Stimulated activated naive CD8-positive, alpha-beta T cell treated with anti-CD3 and anti-CD28 coated beads, Interleukin-15, amount 100 ng/mL, for 72 hours (primary cell): Measurements from ENCODE around the gene PLCD3.

Experiments used
- ATAC-seq: fragments of 150-1000 bp; cut with Tn5 transposase; 2 replicates; pipeline ENCODE4 v1.10.0; 2021; ENCODE audit warnings: mild to moderate bottlenecking, moderate library complexity
- DNase-seq, 2 donors: peaks; one replicate each; pipeline ENCODE4 v3.0.0; 2021 to 2022
- H3K27ac Mint-ChIP-seq, 2 donors: one replicate each; pipeline ENCODE4 v1.8.0; 2022; ENCODE audit warnings: mild to moderate bottlenecking in 2 of 2, mixed read lengths in 2 of 2, moderate library complexity in 2 of 2
- H3K27me3 Mint-ChIP-seq: one replicate; pipeline ENCODE4 v1.8.0; 2022; ENCODE audit warnings: mixed read lengths
- H3K4me1 Mint-ChIP-seq: one replicate; pipeline ENCODE4 v1.8.0; 2022; ENCODE audit warnings: mild to moderate bottlenecking, mixed read lengths
- H3K4me3 Mint-ChIP-seq, 2 donors: one replicate each; pipeline ENCODE4 v1.8.0; 2022; ENCODE audit warnings: mild to moderate bottlenecking in 2 of 2, mixed read lengths in 2 of 2, moderate library complexity in 1 of 2
- H3K9me3 Mint-ChIP-seq, 2 donors: one replicate each; pipeline ENCODE4 v1.8.0; 2022; ENCODE audit warnings: mixed read lengths in 2 of 2

PLCD3 gene

DNA sequence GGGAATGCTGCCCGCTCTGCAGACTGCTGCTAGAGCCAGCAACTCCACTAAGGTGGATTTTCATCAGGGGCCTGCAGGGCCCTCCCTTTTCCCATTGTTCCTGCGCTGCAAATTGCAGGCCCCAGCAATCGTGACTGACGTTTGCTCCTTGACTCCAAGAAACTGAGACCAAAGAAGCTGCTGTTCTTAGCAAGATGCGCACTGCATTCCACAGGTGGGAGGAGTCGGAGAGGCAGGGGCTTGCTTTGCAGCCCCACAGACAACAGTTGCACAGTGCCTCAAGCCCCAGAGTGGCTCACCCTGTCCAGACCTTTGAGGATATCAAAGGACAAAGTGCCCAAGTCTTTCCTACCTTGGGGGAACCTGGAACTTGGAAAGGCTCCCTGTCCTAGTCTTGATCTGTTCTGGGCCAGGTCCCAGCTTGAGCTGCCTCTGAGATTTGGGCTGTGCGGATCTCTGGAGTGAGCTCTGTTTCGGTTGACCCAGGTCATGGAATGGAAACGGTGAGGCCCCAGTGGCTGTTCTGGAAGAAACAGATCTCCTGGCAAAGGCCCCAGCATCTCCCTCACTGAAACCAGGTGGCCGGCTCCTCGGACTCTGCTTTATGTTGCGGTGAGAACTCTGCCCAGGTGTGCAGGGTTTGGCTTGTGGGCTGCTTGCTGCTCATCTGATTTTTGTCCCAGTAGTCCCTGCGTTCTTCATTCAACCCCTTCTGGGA is 24.9 kb downstream of the PLCD3 start:
- no peak overlapping the region for H3K4me3 Mint-ChIP-seq
- no peaks in the 10 kb centered on the region for H3K27me3 Mint-ChIP-seq
- H3K9me3 Mint-ChIP-seq, result no peaks in the 10 kb centered on the region
- ATAC-seq (no peak), DNase-seq (no peak)
- no peak overlapping the region for H3K27ac Mint-ChIP-seq
- no peaks in the 10 kb centered on the region for H3K4me1 Mint-ChIP-seq

DNA sequence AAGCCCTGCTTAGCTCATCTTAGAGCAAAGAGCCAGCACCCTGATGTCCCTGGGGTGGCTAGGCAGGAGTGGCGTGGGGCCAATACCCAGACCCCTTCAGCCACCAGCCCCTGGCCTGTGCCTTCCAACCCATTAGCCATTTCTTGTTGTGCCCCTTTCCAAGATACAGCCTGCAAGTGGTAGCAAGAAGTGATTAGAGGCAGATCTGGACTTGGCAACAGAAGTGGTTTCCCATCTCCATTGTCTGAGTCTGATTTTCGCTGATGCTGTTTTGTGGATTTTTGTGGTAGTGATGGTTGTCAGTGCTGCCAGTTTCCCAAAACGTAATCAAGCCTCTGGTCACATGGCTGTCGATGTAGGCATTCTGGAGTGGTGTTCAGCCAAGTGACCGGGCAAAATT is 25.7 kb downstream of the PLCD3 start:
- no peaks in the 10 kb centered on the region for H3K4me1 Mint-ChIP-seq
- H3K9me3 Mint-ChIP-seq, result no peaks in the 10 kb centered on the region
- ATAC-seq, result no peak
- no peak for DNase-seq
- H3K27ac Mint-ChIP-seq, result peak overlapping the region in 1 of 2 donors; percentile 90
- H3K27me3 Mint-ChIP-seq, result no peaks in the 10 kb centered on the region
- H3K4me3 Mint-ChIP-seq, result no peak overlapping the region

DNA sequence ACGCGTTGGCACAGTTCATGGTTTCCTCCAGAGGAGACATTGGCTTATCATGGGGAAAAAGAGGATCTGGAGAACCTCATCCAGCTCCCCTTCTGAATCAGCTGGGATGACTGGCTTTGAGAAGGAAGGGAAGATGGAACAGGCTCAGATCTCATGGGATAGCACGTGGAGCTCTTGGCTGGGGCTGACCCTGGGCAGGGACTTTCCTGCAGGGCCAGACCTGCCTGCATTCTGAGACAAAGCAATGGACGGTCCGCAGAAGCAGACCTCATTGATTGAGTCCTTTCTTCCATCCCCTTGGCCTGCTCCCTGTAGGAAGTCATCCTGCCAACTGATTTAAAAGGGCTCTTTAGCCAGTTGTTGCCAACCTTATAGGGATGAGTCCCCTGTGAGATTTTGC is 26.2 kb downstream of the PLCD3 start:
- DNase-seq (no peak), ATAC-seq (no peak)
- H3K27me3 Mint-ChIP-seq, result no peaks in the 10 kb centered on the region
- H3K4me1 Mint-ChIP-seq, result no peaks in the 10 kb centered on the region
- no peak overlapping the region for H3K4me3 Mint-ChIP-seq
- H3K27ac Mint-ChIP-seq, result peak overlapping the region in 1 of 2 donors; percentile 90
- H3K9me3 Mint-ChIP-seq, result no peaks in the 10 kb centered on the region

DNA sequence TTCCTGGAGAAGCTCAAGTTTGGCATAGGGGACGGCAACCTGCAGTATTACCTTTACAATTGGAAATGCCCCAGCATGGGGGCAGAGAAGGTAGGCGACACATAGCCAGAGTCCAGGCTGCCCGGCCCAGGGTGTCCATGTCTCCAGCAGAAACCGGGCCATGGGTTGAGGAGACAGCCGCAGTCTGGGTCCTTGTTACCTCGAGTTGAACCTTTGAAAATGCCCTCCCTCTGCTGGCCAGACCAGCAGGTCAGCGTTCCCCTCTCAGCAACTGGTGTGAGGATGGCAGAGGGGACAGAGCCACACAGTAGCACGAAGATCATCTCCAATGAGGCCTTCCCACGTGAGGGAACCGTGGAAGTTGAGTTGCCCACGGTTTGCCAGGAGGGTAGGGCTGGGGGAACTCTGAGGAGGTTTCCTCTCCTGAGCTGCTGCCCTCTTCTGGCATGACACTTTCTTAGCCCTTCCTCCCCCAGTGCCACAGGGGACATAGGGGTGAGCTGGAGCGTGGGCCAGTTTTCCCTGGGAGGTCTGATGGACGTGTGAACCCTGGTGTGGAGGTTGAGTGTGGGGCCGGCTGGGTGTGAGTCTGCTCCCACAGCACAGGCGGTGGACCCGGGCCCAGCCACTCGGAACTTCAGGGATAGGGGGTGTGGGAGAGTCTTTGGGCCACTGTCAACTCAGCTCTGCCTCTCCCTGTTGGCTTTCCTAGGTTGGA is 27.2 kb downstream of the PLCD3 start:
- ATAC-seq (no peak), DNase-seq (no peak)
- Mint-ChIP-seq H3K4me1 (no peaks in the 10 kb centered on the region), H3K27ac (no peak overlapping the region), H3K4me3 (no peak overlapping the region), H3K27me3 (no peaks in the 10 kb centered on the region), H3K9me3 (no peaks in the 10 kb centered on the region)

DNA sequence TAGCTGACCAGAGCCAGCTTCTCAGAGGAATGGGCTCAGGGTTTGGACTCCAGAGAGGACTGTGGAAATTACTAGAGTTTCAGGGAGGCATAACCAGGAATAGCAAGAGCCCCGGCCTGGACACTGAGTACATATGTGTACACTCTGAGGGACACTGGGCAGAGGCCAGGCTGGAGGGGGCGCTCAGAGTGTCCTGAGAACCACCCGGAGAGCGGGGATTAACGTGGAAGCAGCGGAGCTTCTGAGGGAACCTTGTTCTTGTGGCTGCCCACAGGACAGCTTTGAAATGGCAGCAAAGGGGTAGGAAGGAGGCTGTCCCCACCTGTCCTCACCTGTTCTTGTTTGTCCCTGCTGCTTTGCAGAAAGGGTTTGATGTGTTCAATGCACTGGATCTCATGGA is 27.8 kb downstream of the PLCD3 start:
- no peak for DNase-seq
- Mint-ChIP-seq H3K27me3 (no peaks in the 10 kb centered on the region), H3K27ac (peak overlapping the region in 1 of 2 donors; percentile 34), H3K4me1 (no peaks in the 10 kb centered on the region), H3K4me3 (no peak overlapping the region), H3K9me3 (no peaks in the 10 kb centered on the region)
- ATAC-seq, result no peak

DNA sequence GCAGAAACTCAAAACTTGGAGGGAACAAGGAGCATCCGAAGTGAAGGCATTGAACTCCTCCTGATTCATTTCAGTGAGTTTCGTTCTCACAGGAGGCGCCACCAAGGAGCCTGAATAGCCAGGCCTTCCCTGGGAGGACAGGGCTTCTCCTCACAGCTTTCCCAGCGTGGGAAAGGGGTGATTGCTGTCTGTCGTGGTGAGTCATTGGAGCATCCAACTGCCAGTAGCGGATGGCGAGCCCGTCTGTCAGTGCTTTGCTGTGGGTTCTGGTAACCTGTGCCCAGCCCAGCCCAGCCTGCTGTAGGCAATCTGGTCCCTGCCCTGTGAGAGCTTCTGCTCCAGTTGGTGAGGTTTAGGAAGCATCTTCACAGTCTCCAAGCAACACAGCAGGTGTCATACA is 28.3 kb downstream of the PLCD3 start:
- H3K27ac Mint-ChIP-seq, result peak overlapping the region in 1 of 2 donors; percentile 34
- H3K4me1 Mint-ChIP-seq, result no peaks in the 10 kb centered on the region
- DNase-seq (no peak), ATAC-seq (no peak)
- no peaks in the 10 kb centered on the region for H3K9me3 Mint-ChIP-seq
- no peak overlapping the region for H3K4me3 Mint-ChIP-seq
- H3K27me3 Mint-ChIP-seq, result no peaks in the 10 kb centered on the region

DNA sequence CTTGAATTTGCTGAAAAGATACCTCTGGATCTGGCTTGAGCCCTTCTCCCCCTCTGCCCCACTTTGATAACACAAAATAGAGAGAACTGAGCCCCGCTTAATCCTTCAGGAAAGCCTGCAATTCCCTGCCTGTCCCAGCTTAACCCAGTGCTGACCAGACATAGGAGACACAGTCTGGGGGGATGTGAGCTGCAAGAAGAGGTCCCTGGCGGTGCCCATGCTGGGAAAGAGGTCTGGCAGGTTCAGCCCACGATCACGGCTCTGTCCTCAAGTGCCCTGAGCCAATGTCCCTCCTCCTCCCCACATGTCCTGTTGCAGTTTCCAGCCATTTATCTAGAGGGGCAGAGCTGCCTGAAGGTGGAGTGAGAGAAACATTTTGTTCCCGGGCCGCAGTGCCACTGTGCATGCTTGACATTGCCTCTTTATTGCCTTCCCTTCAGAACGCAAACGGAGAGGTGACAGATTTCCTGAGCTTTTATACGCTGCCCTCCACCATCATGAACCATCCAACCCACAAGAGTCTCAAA is 29.0 kb downstream of the PLCD3 start:
- no peak for DNase-seq
- no peaks in the 10 kb centered on the region for H3K9me3 Mint-ChIP-seq
- no peak overlapping the region for H3K4me3 Mint-ChIP-seq
- no peaks in the 10 kb centered on the region for H3K27me3 Mint-ChIP-seq
- ATAC-seq, result no peak
- peaks cover under 1% of the 10 kb centered on the region for H3K4me1 Mint-ChIP-seq
- H3K27ac Mint-ChIP-seq, result no peak overlapping the region

DNA sequence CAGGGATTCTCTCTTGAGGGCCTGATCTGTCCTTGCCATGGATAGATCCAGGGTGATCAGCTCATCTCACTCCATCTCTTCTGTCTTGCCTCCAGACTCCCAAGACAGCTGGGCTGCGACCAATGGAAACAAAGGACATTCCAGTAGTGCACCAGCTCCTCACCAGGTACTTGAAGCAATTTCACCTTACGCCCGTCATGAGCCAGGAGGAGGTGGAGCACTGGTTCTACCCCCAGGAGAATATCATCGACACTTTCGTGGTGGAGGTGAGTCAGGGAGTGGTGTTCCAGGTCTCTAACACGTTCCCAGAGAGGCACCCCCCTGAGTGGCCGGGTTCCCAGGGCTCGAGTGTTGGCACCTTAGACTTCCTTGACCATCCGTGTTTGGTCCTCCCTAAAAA is 29.5 kb downstream of the PLCD3 start:
- H3K9me3 Mint-ChIP-seq, result no peaks in the 10 kb centered on the region
- H3K4me3 Mint-ChIP-seq, result no peak overlapping the region
- peaks cover 5% of the 10 kb centered on the region for H3K4me1 Mint-ChIP-seq
- no peak overlapping the region for H3K27ac Mint-ChIP-seq
- DNase-seq, result no peak
- no peak for ATAC-seq
- no peaks in the 10 kb centered on the region for H3K27me3 Mint-ChIP-seq

DNA sequence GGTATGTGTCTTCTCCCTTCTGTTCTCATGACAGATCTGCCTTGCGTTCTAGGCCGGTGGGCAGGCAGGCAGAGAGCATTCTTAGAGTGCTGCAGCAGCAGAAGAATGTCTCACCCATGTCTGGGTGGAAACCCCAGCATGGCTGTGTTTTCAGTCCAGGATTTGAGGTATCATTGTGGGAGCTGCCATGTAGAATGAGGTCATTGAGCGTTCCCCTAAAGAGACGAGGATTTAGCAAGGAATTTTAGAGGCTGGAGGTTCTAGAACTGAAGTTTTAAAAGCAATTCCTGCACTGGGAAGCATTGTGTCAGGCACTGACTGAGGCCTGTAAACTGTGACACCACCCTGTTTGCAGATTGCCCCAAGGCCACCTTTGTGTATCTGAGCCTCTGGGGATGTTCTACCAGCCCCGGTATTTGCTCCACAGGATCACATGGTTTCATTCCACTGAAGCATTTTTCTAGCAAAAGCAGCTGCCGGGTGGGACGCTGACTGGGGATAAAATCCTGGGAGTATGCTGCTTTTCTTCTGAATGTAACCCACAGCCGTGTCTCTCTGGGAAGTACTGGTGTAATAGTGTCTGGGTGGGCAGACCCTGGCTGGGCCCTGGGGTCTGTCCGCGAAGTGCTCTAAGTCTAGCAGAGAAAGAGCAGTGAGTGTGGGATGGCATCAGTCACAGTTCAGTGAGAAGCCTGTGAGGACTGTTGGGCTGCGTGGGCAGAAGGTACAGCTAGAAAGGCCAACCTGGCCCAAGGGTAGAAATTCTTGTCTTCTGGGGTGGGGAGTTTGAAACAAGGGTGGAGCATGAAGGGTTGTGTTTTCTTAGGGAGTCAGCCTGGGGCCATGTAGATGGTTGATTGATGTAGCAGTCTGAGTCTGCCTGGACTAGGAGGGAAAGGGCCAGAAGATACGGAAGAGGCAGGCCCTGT is 30.2 kb downstream of the PLCD3 start:
- peaks cover 7% of the 10 kb centered on the region for H3K4me1 Mint-ChIP-seq
- ATAC-seq (no peak), DNase-seq (no peak)
- no peaks in the 10 kb centered on the region for H3K9me3 Mint-ChIP-seq
- H3K27me3 Mint-ChIP-seq, result no peaks in the 10 kb centered on the region
- H3K4me3 Mint-ChIP-seq, result no peak overlapping the region
- H3K27ac Mint-ChIP-seq, result no peak overlapping the region

DNA sequence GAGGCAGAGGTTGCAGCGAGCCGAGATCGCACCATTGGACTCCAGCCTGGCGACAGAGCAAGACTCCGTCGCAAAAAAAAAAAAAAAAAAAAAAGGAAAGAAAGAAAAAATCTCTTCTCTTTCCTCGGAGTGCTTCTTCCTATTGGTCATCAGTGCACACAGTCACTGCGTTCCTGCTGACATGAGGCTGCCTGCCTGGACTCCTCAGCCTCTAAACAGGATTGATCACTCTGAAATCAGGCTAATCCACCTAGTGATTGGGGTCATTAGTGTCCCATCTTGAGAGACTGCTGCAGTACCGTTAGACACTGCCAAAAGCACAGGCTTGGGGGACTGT is 30.8 kb downstream of the PLCD3 start:
- no peaks in the 10 kb centered on the region for H3K27me3 Mint-ChIP-seq
- no peak overlapping the region for H3K27ac Mint-ChIP-seq
- H3K4me1 Mint-ChIP-seq, result peaks cover 7% of the 10 kb centered on the region
- H3K9me3 Mint-ChIP-seq, result no peaks in the 10 kb centered on the region
- DNase-seq, result no peak
- no peak for ATAC-seq
- H3K4me3 Mint-ChIP-seq, result no peak overlapping the region

DNA sequence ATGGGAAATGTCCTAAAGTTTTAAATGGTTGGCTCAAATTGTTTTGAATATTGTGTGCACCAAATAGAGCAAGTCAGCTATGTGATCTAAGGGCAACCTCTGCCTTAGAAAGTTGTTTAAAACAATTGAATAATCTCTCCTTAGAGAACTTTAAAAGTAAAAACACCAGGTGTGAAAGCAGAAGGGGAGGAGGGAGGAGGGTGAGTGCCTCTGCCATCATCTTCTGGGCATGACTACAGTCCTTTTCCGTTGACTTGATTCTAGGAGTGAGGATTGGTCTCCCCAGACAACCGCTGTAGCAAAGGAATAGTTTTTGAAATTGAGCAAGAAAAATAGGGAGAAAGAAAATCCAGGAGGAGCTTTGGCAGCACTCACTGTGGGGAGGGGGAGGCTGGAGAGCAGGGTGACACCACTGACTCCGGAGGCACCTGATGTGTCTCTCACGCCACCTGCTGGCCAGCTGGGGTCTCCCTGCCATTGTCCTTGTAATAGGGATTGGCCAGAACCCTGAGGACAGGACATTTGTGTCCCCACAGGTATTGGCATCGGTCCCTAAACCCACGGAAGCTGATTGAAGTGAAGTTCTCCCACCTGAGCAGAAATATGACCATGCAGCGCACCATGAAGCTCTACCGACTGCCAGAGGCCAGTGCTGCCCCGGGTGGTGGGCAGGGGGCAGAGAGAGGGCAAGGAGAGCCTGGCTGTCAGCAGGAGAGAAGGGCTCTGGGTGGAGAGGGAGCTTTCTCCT is 33.3 kb downstream of the PLCD3 start:
- ATAC-seq, result peak; percentile 93
- Mint-ChIP-seq H3K4me3 (no peak overlapping the region), H3K27ac (peak overlapping the region in 1 of 2 donors; percentile 71), H3K27me3 (no peaks in the 10 kb centered on the region), H3K9me3 (no peaks in the 10 kb centered on the region), H3K4me1 (peaks cover 7% of the 10 kb centered on the region)
- DNase-seq, result peak; percentile 66 to 71

DNA sequence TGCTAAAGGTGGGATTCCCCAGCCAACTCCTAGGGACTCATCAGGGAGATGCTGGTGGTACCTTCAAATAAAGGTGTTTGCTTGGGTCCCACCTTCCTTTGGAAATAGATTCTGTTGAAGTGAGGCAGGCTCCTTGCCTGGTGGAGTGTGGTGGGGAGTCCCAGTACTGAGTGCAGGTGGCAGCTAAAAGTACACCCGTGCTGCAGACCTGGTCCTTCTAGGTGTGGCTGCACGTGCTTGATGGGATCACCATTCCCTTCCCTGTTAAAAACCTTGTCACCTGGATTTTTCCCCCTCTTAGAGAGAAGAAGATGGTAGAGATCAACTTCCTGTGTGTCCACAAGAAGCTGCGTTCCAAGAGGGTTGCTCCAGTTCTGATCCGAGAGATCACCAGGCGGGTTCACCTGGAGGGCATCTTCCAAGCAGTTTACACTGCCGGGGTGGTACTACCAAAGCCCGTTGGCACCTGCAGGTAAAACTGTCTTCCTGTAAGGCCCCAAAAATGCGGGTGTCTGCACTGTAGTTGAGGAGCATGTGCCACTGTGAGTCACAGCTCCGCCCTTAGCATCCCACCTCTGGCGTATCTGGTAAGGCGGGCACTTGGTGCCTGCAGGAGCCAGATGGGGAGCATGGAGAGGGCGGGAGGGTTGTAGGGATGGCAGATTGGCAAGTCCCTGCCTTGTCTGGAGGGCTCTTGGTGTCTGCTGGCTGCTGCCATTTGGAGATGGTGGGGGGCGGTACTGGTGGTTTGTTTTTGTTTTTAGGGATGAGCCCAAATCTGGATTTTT is 34.0 kb downstream of the PLCD3 start:
- H3K4me3 Mint-ChIP-seq, result no peak overlapping the region
- ATAC-seq, result no peak
- DNase-seq, result no peak
- H3K27ac Mint-ChIP-seq, result peak overlapping the region in 1 of 2 donors; percentile 59
- H3K9me3 Mint-ChIP-seq, result no peaks in the 10 kb centered on the region
- H3K27me3 Mint-ChIP-seq, result no peaks in the 10 kb centered on the region
- H3K4me1 Mint-ChIP-seq, result peaks cover 7% of the 10 kb centered on the region

DNA sequence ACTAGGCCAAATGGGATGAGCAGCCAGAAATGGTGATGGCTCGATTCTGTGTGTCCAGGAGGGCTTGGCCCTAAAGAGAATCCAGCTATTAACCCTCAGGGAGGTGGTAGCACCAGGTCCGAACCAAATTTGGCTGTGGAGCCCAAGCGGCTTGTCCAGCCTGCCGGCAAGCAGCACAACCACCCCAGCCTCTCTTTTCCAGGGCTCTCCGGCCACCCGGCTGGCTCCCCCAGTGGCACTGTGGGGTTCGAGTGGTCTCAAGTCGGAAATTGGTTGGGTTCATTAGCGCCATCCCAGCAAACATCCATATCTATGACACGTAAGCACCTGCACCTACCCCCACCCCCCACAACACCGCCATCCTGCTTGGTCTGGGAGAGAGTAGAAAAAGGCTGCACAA is 35.4 kb downstream of the PLCD3 start:
- no peaks in the 10 kb centered on the region for H3K9me3 Mint-ChIP-seq
- no peak overlapping the region for H3K4me3 Mint-ChIP-seq
- H3K27ac Mint-ChIP-seq, result no peak overlapping the region
- ATAC-seq, result no peak
- DNase-seq, result no peak
- H3K27me3 Mint-ChIP-seq, result no peaks in the 10 kb centered on the region
- peaks cover 7% of the 10 kb centered on the region for H3K4me1 Mint-ChIP-seq

DNA sequence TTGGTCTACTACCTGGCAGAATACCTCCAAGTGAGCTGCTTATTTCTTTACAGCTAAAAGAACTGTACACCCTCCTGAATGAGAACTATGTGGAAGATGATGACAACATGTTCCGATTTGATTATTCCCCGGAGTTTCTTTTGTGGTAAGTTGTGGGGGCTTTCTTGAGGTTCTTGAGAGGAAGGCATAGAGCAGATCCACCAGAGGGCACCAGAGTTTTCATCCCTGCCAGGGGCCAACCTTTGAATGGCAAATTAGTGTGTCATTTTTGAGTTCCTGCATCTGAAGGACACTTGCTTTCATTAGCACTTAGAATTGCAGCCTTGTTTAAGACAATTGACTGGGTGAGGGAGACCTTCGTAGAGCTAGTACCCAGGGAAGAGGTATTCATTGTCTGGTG is 36.2 kb downstream of the PLCD3 start:
- Mint-ChIP-seq H3K9me3 (no peaks in the 10 kb centered on the region), H3K4me3 (no peak overlapping the region), H3K27ac (no peak overlapping the region), H3K27me3 (no peaks in the 10 kb centered on the region), H3K4me1 (peaks cover 7% of the 10 kb centered on the region)
- DNase-seq (no peak), ATAC-seq (no peak)
